Forelimb muscle (tissue), 1 donor: Measurements from ENCODE around the gene ATL2. TPM values are rescaled to one million over a fixed set of nuclear protein-coding genes. Genes with fewer than 3 reads are reported as not detected.
"Not testable (repeated sequence)": the region's sequence is repeated elsewhere in the genome, so short reads cannot be mapped to it uniquely, and the experiment has no call there.

Experiments used
- DNase-seq: peaks from one replicate; pipeline ENCODE4 v3.0.0-alpha.2; 2013; ENCODE audit warnings: low read depth
- polyA plus RNA-seq: library from polyadenylated mRNA; unstranded; fragments of 120-200 nt; gene quantifications from one replicate; pipeline ENCODE4 v1.2.1, GENCODE V29; 2013; ENCODE audit not compliant: insufficient read length

Gene ATL2
- polyA plus RNA-seq, 1 donor = 33.4 TPM

DNA sequence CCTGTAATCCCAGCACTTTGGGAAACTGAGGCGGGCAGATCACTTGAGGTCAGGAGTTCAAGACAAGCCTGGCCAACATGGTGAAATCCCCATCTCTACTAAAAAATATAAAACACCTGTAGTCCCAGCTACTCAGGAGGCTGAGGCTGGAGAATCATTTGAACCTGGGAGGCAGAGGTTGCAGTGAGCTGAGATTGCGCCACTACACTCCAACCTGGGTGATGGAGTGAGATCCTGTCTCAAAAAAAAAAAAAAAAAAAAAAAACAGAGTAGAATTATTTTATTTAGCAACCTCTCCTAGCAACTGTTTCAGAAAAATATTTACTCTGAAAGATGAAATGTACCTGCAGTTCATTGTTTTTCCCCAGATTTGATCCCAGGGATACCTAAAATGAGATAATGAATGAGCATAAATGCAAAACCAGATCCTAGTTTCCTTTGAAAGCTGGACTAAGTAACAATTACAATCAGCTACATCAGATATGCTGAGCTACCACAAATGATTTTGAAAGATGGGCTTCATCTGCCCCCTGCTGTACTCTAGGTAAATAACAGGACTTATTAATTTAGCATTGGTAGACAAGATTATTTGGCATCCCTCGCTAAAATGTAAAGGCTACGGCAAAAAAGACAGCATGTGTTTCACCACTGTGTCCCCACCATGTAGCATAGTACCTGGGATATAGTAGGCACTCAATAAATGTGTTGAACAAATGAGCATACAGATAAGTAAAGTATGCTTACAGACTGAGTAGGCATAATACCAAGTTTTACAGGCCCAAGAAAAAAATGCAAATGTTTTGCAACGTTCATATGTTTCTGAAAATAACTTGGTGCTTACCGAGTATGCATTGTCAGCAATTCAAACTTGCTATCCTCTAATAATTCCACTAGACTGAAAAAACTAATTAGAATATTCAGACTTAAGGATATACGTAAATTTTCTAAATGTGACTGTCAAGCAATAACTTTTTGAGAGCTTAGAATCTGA lies 102.5 kb downstream of the ATL2 start:
- DNase-seq = peak; percentile 67

DNA sequence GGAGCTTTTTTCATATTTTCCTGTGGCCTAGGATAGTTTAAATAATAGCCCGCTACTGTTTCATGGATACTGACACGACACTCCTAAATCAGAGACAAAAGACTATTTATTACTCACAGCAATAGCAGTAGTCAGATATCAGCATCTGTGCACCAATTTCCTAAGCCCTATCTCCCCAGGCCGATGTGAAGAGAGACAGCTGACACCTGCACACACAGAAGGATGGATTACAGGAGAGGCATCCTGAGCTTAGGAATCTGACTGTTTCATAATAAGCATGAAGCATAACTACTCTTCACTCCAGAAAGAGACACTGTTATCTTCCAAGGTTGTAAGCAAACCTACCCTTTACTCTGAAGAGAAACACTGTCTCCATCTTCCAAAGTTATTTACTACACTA lies 105.4 kb downstream of the ATL2 start:
- no peak for DNase-seq

DNA sequence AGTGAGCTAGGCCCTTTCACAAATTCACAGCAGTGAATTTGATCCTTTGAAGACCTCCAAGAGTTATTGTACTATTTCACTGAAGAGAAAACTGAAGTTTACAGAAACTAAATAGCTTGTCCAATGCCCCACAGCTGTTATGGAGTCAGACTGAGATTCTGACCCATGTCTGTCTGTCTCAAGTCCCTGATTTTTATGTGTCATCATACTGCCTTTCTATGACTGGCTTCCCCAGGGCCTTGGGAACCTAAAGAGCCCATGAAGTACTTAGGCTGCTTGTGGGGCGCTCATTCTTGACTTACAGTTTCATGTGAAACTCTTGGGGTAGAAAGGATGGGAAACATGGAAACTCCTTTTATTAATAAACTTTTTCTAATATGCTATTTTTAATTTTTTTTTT lies 107.7 kb downstream of the ATL2 start:
- DNase-seq = no peak

DNA sequence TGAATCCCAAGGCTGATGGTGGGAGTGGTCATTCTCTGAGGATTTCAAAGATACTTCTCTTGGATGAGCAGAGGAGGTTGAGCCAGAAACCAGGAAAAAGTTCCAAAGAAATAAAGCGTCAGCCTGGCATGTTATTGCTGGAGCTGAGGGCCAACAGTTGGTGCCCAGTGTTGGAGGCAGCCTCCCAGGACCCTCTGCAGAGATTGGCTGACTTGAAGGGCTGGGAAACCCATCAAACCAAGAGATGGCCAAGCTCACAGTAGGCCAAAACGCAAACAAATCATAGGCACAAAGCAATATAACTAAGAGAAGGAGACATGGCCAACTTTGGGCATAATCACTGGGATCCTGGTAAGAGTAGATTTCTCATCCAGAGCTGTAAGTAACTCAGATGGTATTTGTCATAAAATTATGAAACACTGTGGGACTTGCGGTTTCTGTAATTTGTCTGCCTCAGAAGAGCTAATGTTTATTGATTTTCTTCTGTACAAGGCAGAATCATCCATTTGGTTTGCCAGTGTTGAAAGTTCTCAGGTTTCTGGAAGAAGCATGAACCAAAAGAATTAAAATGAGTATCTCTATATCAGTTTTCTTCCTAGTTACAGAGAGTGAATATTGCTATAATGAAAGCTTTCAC lies 108.3 kb downstream of the ATL2 start:
- no peak for DNase-seq

DNA sequence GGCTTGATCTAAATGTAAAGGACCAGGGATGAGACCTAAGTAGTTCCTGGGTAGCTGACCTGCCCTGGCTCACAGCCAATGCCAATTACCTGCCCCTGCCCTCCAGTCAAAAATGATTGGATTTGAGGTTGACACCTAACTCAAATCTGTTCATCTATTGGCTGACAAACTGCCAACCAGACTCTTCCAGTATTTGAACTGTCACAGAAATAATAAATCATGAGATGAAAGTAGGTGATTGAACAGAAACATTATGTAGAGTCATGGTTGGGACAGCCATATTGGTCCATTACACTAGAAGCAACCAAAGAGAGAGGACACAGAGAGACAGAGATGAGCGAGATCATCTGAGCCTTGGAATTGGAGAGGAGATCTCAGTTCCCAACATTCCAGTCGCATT lies 109.1 kb downstream of the ATL2 start:
- no peak for DNase-seq

DNA sequence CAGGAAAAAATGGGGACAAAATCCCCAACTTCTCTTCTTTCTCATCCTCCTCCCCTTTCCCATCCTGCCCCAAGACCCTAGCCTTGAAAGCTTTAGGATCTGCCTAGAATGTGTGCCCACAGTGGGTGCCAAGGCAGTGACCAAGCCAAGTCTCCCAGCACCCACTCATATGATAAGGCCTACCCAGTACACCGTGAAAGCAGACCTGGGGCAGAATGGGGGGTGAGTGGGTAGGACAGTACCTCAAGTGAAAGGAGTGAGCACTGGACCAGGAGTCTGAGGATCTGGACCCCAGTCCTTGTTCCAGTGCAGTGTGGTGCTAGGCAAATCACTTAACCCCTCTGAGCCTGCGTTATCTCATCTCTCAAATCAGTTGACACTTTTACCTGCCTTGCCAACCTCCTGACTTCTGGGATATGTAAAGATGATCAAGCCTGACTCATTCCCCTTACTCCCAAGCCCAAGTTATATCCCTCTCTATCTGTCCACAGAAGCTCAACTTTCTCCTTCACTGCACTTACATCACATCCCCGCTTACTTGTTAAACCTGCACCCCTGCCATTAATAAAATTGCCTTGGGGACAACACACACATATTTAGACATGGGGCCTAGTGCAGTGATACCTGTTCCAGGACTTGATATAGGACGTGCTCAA lies 109.7 kb downstream of the ATL2 start:
- DNase-seq = no peak

DNA sequence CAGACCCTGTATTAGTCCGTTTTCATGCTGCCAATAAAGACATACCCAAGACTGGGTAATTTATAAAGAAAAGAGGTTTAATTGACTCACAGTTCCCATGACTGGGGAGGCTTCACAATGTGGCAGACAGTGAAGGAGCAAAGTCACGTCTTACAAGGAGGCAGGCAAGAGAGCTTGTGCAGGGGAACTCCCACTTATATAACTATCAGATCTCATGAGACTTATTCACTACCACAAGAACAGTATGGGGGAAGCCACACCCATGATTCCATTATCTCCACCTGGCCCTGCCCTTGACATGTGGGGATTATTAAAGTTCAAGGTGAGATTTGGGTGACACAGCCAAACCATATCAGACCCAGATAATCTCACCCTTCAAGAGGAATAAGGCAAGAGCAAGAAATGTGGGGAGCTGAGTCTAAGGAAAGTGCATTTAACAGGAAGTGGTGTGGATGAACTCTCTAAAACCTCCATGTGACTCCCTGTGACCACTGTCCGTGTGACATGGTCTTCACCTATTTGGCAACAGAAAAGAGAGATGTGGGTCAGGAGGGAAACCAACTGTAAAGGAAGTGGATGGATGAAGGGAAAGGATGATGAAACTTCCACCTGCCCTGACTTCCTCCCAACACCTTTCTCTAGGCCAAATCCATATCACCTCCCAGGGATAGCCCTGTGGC lies 110.6 kb downstream of the ATL2 start:
- no peak for DNase-seq

DNA sequence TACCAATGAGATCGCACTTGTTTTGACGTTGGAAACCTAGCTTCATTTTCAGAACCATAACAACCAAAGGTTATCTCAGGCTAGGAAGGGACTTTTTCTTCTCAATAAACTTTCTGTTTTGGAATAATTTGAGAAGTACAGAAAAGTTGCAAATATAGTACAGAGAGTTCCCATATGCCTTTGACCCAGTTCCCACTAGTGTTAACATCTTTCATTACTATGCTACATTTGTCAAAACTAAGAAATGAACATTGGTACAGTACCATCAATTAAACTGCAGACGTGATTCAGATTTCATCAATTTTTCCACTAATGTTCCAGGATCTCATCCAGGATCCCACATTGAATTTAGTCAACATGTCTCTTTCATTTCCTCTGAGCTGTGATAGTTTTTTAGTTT lies 111.6 kb downstream of the ATL2 start:
- no peak for DNase-seq

DNA sequence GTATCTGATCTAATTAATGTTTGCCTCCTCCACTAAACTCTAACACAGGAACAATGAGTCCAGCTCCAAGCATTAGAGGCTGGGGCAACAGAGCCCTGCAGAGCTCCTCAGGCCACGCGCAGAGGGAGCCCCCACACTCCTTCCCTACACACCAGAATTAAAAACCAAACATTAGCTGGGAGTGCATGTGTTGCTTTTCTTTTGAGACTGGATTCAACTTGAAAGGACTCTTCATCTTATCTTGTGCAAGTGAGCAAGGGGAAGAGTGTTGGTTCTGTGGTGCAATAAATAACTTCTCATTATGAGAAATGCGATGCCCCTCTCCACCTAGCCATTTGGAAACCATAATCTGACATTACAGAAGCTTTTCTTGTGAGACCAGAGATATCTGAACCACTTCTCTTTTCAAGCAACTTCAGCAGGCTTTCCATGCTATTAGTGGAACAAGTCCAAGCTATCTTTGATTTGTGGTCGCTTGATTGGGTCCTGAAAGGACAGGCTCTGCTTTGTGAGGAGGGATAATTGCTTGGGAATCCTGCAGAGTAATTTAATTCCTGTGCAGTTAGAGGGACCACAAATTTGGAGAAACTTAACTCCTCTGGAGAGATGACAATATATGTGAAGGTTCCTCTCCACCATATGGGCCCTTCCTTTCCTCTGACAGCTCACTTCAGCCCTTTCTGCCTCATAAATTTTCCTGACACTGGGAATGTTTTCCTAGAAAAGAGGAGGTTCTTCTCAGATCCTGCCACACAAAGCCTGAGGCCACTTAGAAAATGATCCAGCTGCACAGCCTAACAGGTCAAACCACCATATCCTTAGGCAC lies 112.5 kb downstream of the ATL2 start:
- DNase-seq = no peak

DNA sequence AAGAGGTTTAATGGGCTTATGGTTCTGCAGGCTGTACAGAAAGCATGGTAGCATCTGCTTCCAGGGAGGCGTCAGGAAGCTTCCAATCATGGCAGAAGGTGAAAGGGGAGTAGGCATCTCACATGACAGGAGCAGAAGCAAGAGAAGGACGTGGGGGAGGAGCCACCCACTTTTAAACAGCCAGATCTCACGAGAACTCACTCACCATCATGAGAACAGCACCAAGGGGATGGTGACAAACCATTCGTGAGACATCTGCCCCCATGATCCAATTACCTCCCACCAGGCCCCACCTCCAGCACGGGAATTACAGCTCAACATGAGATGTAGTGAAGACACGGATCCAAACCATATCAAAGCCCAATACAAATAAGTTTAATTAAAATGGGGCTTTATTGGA lies 113.8 kb downstream of the ATL2 start:
- no peak for DNase-seq

DNA sequence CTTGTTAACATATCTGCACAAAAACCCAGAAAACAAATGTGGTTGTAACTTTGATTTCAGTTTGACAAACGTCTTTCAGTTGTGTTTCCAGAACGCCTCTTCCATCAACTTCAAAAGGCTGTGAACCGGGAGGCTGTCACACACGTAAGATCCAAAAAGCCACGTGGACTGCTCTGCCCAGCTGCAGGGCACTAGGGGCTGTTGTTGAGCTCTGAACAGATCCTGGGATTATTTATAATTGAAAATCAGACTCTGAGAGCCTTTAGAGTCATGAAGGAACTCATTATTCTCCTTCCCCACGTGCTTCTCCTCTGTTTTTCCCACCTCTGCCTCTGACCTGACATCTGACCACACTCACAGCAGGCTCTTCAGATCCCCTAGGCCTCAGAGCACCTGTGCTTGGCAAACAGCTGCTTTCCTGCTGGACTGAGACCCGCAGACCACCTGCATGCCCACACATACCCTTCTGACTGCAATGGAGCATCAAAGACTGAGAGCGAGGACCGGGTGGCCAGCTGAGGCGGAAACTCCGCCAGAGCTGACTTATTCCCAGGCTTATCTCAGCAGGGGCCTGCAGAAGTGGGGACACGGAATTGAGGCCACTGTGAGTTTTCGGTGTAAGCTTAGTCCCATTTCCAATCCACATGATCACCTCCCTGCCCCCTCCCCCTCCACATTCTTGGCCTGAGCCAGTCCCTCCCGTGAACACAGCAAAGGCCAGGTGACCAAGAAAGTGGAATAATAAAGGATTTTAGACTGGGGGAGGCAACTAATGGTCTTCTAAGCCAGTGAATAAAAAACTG lies 114.8 kb downstream of the ATL2 start:
- DNase-seq = no peak

DNA sequence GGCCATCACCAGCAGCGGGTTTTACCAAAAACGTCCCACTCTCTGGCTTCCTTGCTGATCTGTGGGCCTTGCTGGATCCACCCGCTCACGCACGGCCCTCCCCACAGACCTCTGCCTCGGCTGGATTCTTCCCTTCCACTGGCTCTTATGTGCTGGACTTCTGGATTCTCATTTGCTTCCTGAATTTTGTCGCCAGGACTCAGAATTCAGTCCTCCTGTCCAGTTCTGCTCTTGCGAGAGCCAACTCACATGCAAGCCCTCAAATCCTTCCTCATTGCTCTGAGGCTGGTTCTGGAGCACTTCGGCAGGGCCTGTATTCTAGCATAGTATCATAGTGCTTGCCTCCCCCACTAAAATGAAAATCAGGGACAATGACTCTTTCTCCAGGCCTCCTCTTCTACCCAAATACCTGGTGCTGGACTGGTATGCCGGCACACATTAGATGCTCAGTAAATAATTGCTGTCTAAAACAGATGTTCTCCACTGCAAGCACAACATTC lies 115.5 kb downstream of the ATL2 start:
- DNase-seq = no peak

DNA sequence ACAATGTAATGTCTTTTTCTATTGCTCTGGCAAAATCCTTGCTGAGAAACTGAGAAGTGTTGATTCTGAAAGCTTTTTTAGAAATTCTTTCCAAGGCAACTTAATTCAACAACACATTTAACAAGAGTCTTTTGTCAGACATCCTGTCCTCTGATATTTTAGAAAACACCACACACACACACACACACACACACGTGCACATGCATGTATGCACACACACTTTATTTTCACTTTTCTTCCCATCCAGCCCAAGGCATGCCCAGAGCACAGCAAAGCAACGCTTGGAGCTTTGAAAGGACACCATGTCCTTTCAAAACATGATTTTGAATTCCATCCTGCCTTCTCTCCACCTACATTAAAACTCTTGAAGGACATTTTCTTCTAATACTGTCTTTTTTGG lies 116.1 kb downstream of the ATL2 start:
- no peak for DNase-seq

DNA sequence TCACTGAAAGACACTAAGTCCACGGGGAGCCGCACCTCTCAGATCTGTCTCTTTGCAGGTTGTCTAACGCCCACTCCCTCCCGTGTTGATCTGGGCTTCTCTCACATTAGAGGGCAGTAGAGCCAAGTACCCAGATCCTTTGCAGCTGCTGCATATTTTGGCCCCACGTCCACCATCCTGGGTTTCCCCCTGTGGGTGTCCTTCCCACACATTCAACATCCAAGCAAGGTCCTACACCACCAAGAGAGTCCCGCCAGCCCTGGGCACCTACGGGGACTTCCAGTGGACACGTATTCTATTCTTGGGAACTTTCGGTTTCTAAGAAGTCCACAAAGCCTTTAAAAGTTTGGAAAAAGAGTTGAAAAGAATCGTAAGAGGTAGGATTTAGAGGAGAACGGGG lies 116.6 kb downstream of the ATL2 start:
- no peak for DNase-seq

DNA sequence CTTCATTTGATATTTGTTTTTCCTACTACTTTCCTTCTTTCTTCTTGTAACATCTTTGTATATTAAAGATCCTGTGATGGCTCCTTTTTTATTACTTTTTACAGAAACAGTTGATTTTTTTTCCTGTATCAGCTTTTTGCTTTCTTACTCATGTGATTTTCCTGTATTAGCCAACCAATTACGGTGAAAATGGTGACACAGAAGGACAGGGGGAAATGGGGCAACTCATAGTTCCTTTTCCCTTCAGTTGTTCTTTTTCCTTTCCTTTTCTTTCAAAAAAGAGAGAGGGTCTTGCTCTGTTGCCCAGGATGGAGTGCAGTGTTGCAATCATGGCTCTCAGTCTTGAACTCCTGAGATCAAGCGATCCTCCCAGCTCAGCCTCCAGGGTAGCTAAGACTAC lies 117.8 kb downstream of the ATL2 start:
- no peak for DNase-seq

DNA sequence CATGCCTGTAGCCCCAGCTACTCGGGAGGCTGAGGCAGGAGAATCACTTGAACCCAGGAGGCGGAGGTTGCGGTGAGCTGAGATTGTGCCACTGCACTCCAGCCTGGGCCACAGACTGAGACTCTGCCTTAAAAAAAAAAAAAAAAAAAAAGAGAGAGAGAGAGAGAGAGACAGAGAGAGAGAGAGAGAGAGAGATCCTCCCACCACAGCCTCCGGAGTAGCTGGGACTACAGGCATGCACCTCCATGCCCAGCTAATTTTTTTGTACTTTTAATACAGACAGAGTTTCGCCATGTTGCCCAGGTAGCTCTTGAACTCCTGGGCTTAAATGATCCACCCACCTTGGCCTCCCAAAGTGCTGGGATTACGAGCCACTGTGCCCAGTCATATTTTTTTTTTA lies 119.4 kb downstream of the ATL2 start:
- DNase-seq = not testable (repeated sequence)

DNA sequence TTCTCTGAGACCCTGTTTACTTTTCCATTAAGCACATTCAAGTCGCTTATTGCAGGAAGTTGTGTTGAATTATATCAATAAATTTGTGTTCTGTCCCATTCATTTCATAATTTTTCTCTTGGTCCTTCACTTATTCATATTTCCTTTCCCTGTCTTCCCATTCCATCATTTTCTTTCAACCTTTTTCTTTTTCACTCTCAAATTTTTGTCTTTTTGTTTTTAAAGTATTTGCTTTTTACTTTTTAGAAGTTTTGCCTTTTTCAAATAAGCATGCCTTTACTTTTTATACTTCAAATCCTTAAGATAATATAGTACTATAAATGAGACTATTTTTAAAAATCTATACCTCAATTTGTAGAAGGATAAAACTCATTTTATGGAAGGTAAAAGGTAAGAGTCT lies 120.5 kb downstream of the ATL2 start:
- DNase-seq = no peak

DNA sequence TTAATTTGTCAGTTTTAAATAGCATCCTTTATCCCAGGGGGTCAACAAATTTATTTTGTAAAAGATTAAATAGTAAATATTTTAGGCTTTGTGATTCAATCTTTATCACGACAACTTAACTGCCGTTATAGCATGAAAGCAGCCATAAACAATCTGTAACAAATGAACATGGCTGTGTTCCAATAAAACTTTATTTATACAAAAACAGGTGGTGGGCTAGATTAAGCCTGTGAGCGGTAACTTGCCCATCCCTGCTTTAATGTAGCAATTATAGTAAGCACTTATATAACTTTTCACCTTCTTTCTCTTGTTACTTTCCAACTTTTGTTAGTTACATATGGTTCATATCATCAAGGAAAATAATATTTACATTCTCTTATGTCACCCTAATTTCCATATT lies 121.9 kb downstream of the ATL2 start:
- DNase-seq = no peak

DNA sequence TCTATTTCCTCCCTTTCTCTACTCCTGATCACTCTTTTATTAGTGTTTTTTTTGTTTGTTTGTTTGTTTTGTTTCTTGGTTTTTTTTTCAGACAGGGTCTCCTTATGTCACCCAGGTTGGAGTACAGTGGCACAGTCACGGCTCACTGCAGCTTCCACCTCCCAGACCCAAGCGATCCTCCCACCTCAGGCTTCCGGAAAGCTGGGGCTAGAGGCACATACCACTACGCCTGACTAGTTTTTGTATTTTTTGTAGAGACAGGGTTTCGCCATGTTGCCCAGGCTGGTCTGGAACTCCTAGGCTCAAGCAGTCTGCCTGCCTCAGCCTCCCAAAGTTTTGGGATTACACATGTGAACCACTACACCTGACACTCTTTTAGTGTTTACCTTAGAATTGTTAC lies 122.3 kb downstream of the ATL2 start:
- DNase-seq = no peak

DNA sequence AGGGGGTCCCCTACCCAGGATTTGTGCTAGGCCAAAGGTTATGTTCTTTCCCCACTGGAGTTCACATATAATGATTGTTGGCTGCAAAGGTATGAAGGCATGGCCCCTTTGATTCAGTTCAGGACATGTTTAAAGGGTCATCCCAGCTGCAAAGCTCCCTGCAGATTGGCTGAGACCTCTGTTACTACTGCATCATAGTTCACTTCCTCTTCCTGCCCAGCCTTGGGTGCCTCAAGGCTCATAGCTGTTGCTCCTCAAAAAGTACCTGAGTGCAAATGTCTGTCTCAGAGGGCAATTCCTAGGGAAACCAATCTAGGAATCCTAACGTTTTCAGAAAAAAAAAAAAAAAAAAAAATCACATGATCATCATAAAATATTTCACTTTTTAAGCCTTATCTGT lies 125.1 kb downstream of the ATL2 start:
- DNase-seq = no peak
